ENCODE results near the gene ARHGEF2.

ARHGEF2 gene

GRCh38 chr1:155909894-155910293 is 68.5 kb downstream of the ARHGEF2 start:
- DNase-seq, result no peak

GRCh38 chr1:155904261-155904660 is 74.1 kb downstream of the ARHGEF2 start:
- DNase-seq, result no peak

GRCh38 chr1:155900161-155900560 is 78.2 kb downstream of the ARHGEF2 start:
- DNase-seq, result no peak

GRCh38 chr1:155899683-155900082 is 78.7 kb downstream of the ARHGEF2 start:
- DNase-seq, result no peak

DNA sequence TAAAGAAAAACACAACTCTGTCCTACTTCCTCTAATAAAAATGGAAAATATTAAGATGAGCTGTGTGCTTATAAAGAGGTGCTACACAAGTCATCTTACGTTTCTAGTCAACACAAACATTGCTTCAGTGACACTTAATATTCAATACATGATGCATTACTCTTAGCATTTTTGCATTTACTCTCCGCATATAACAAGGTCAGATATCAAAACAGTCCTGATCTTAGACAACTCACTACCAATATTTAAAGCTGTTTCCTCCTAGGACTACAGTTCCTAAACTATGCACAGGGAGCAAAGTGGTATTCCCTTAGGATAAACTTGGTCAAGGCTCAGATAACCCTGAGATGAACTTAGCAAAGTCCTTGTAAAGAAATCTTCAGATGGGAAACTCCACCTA is 79.5 kb downstream of the ARHGEF2 start:
- DNase-seq, result no peak

GRCh38 chr1:155897746-155898145 is 80.6 kb downstream of the ARHGEF2 start:
- no peak for DNase-seq

All from NCI-H1930 (cell line).